ENCODE measurements around the gene THBS2. TPM values are rescaled to one million over a fixed set of nuclear protein-coding genes. Genes with fewer than 3 reads are reported as not detected.

THBS2 gene
- total RNA-seq, 2 experiments from 2014 or later = not detected

- Mint-ChIP-seq H3K27ac (no peak overlapping the region), H3K4me1 (ENCODE audit: low read depth) (no peaks in the 10 kb centered on the region), H3K36me3 (ENCODE audit: low read depth) (no peaks in the 10 kb centered on the region), H3K4me3 (no peak overlapping the region), H3K27me3 (no peaks in the 10 kb centered on the region), H3K9me3 (peaks cover 9% of the 10 kb centered on the region)
- no peak for DNase-seq
- ChIA-PET CTCF (no interaction called here), POLR2A (no interaction called here)
- no peak for ATAC-seq
- no peak for TF ChIP-seq CTCF (IDR thresholded peaks at IDR 0.05)
- intact Hi-C loops (cut with micrococcal nuclease) = no loop called here
Measured at GRCh38 chr6:169230946-169231789, 22.5 kb downstream of the THBS2 start.

GRCh38 chr6:169230322-169230665 is 23.4 kb downstream of the THBS2 start:
- intact Hi-C loops (cut with micrococcal nuclease) = no loop called here
- CTCF ChIA-PET = no interaction called here

GRCh38 chr6:169229615-169230321 is 23.9 kb downstream of the THBS2 start:
- peaks cover under 1% of the 10 kb centered on the region for H3K27me3 Mint-ChIP-seq
- H3K4me3 Mint-ChIP-seq = no peak overlapping the region
- TF ChIP-seq CTCF (IDR thresholded peaks at IDR 0.05) = no peak
- DNase-seq (no peak), ATAC-seq (no peak)
- peaks cover 9% of the 10 kb centered on the region for H3K9me3 Mint-ChIP-seq
- POLR2A ChIA-PET = no interaction called here
- CTCF ChIA-PET = no interaction called here
- intact Hi-C loops (cut with micrococcal nuclease) = no loop called here
- no peak overlapping the region for H3K27ac Mint-ChIP-seq
- no peaks in the 10 kb centered on the region for H3K4me1 Mint-ChIP-seq (ENCODE audit: low read depth)
- no peaks in the 10 kb centered on the region for H3K36me3 Mint-ChIP-seq (ENCODE audit: low read depth)

More at GRCh38 chr6:169230322-169230665, 23.4 kb downstream of the THBS2 start:
- ATAC-seq = no peak
- H3K27ac Mint-ChIP-seq = no peak overlapping the region
- no peak for DNase-seq
- H3K4me1 Mint-ChIP-seq (ENCODE audit: low read depth) = no peaks in the 10 kb centered on the region
- POLR2A ChIA-PET = no interaction called here
- no peak overlapping the region for H3K4me3 Mint-ChIP-seq
- no peaks in the 10 kb centered on the region for H3K36me3 Mint-ChIP-seq (ENCODE audit: low read depth)
- H3K27me3 Mint-ChIP-seq = no peaks in the 10 kb centered on the region
- peaks cover 9% of the 10 kb centered on the region for H3K9me3 Mint-ChIP-seq
- no peak for TF ChIP-seq CTCF (IDR thresholded peaks at IDR 0.05)

- intact Hi-C loops (cut with micrococcal nuclease) = no loop called here
- CTCF ChIA-PET = no interaction called here
- no peak for DNase-seq
- Mint-ChIP-seq H3K4me3 (no peak overlapping the region), H3K36me3 (ENCODE audit: low read depth) (no peaks in the 10 kb centered on the region), H3K27me3 (peaks cover 3% of the 10 kb centered on the region), H3K27ac (no peak overlapping the region), H3K4me1 (ENCODE audit: low read depth) (no peaks in the 10 kb centered on the region), H3K9me3 (no peaks in the 10 kb centered on the region)
- no peak for TF ChIP-seq CTCF (IDR thresholded peaks at IDR 0.05)
- ATAC-seq = no peak
- POLR2A ChIA-PET = no interaction called here
Measured at GRCh38 chr6:169227116-169227515, 26.5 kb downstream of the THBS2 start.

- no peak for TF ChIP-seq CTCF (IDR thresholded peaks at IDR 0.05)
- ChIA-PET POLR2A (no interaction called here), CTCF (no interaction called here)
- H3K4me1 Mint-ChIP-seq (ENCODE audit: low read depth) = no peaks in the 10 kb centered on the region
- intact Hi-C loops (cut with micrococcal nuclease) = no loop called here
- no peak overlapping the region for H3K4me3 Mint-ChIP-seq
- peaks cover 3% of the 10 kb centered on the region for H3K27me3 Mint-ChIP-seq
- no peaks in the 10 kb centered on the region for H3K9me3 Mint-ChIP-seq
- H3K36me3 Mint-ChIP-seq (ENCODE audit: low read depth) = no peaks in the 10 kb centered on the region
- no peak overlapping the region for H3K27ac Mint-ChIP-seq
- DNase-seq (no peak), ATAC-seq (no peak)
Measured at GRCh38 chr6:169225887-169226286, 27.8 kb downstream of the THBS2 start.
